Endodermal cell (in vitro differentiated cells): ENCODE measurements around the gene SMARCE1. TPM values are rescaled to one million over a fixed set of nuclear protein-coding genes. Genes with fewer than 3 reads are reported as not detected.

ENCODE experiments used
- DNase-seq: peaks from one replicate; pipeline ENCODE4 v3.0.0-alpha.2; 2017
- H3K27ac ChIP-seq: 2 replicates; pipeline ENCODE4 v1.5.1; 2013; ENCODE audit warnings: mild to moderate bottlenecking, low read depth, low read length, moderate library complexity
- H3K27me3 ChIP-seq: 2 replicates; pipeline ENCODE4 v1.6.1; 2013; ENCODE audit warnings: mild to moderate bottlenecking, low read length, moderate library complexity; ENCODE audit not compliant: insufficient read depth, control insufficient read depth, poor library complexity, severe bottlenecking
- H3K36me3 ChIP-seq: 2 replicates; pipeline ENCODE4 v1.7.0; 2013; ENCODE audit warnings: mild to moderate bottlenecking, low read length, moderate library complexity; ENCODE audit not compliant: control insufficient read depth, insufficient read depth
- H3K4me1 ChIP-seq: one replicate; pipeline ENCODE4 v1.7.0; 2013; ENCODE audit warnings: low read length; ENCODE audit not compliant: control insufficient read depth, insufficient read depth
- H3K4me3 ChIP-seq: 2 replicates; pipeline ENCODE4 v1.5.1; 2013; ENCODE audit warnings: mild to moderate bottlenecking, low read length, moderate library complexity
- H3K9ac ChIP-seq: 2 replicates; pipeline ENCODE4 v1.6.1; 2013; ENCODE audit warnings: mild to moderate bottlenecking, low read length, moderate library complexity; ENCODE audit not compliant: poor library complexity, severe bottlenecking; ENCODE audit errors: extremely low read depth
- H3K9me3 ChIP-seq: 2 replicates; pipeline ENCODE4 v1.6.1; 2013; ENCODE audit warnings: mild to moderate bottlenecking, low read length, moderate library complexity; ENCODE audit not compliant: control insufficient read depth
- H3K27ac Mint-ChIP-seq: 2 replicates; pipeline ENCODE4 v1.8.0; 2020; ENCODE audit warnings: mixed read lengths
- H3K27me3 Mint-ChIP-seq: 2 replicates; pipeline ENCODE4 v1.8.0; 2021; ENCODE audit warnings: mild to moderate bottlenecking, mixed read lengths; ENCODE audit not compliant: insufficient read depth
- H3K36me3 Mint-ChIP-seq: 2 replicates; pipeline ENCODE4 v1.8.0; 2020; ENCODE audit warnings: low read depth, mixed read lengths
- H3K4me1 Mint-ChIP-seq: 2 replicates; pipeline ENCODE4 v1.8.0; 2020; ENCODE audit warnings: mixed read lengths
- H3K4me3 Mint-ChIP-seq: 2 replicates; pipeline ENCODE4 v1.8.0; 2020; ENCODE audit warnings: mild to moderate bottlenecking, moderate library complexity, mixed read lengths
- H3K9me3 Mint-ChIP-seq: 2 replicates; pipeline ENCODE4 v1.8.0; 2020; ENCODE audit warnings: mild to moderate bottlenecking, mixed read lengths
- CTCF ChIP-seq: fragments of 200-600 bp; sonication (generic); conservative IDR thresholded peaks from 2 replicates; pipeline ENCODE4 v1.5.0; 2021; ENCODE audit warnings: antibody characterized with exemption, mild to moderate bottlenecking
- WGBS, 2 experiments: methylation state at CpG; one replicate each; pipeline versions ENCODE4 v1.1.5 to v1.1.7; 2013; ENCODE audit warnings: missing lambda C conversion rate in 2 of 2, mixed read lengths in 1 of 2; ENCODE audit not compliant: insufficient coverage in 1 of 2, insufficient read length in 1 of 2; 5-methylcytosine and 5-hydroxymethylcytosine counted together
- total RNA-seq, 2 donors: library from RNA; stranded (reverse); fragmentation: NEBNext Ultra II Directional in 1 of 2; extraction: Animal tissue kit (Norgen Biotek cat#: 25700) in 1 of 2; gene quantifications; 2 replicates in 1 of 2; 3 replicates in 1 of 2; pipeline ENCODE4 v1.2.1, GENCODE V29; 2021

SMARCE1 gene
- total RNA-seq, 2 donors from 2014 or later = 156 to 191 TPM

DNA sequence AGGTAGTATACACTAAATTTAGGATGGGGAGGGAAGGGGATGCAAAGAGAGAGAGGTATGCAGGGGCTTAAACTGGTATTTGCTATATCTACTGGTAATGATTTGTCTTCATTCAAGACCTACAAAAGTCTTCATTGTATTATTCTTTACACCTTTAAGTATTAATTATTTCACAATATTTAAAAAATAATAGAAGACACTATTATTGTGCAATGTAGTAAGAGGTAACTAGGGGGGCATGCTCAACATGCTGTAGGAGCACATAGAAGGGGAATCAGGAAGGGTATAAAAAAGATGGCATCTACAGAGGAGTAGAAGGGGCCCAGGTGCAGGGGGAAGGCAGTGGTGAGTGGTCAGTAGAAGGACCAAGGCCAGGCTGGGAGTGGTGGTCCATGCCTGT is 67.5 kb downstream of the SMARCE1 start:
- peaks cover 20% of the 10 kb centered on the region for H3K27me3 Mint-ChIP-seq
- TF ChIP-seq CTCF = no peak
- no peak overlapping the region for H3K27ac Mint-ChIP-seq
- H3K4me1 ChIP-seq = no peaks in the 10 kb centered on the region
- no peak overlapping the region for H3K27ac ChIP-seq
- no peak overlapping the region for H3K9ac ChIP-seq
- no peak overlapping the region for H3K4me3 Mint-ChIP-seq
- no peaks in the 10 kb centered on the region for H3K36me3 ChIP-seq
- peaks cover 8% of the 10 kb centered on the region for H3K9me3 ChIP-seq
- peaks cover 13% of the 10 kb centered on the region for H3K9me3 Mint-ChIP-seq
- H3K4me1 Mint-ChIP-seq = no peaks in the 10 kb centered on the region
- H3K4me3 ChIP-seq = no peak overlapping the region
- H3K27me3 ChIP-seq = no peaks in the 10 kb centered on the region
- no peak for DNase-seq
- H3K36me3 Mint-ChIP-seq = no peaks in the 10 kb centered on the region

GRCh38 chr17:40579471-40579870 is 68.1 kb downstream of the SMARCE1 start:
- 94 to 100% methylated on average over 3 of the region's 3 CpGs for WGBS, 2 experiments
- Mint-ChIP-seq H3K4me3 (no peak overlapping the region), H3K27me3 (peaks cover 26% of the 10 kb centered on the region), H3K27ac (no peak overlapping the region), H3K36me3 (no peaks in the 10 kb centered on the region), H3K9me3 (peaks cover 13% of the 10 kb centered on the region), H3K4me1 (no peaks in the 10 kb centered on the region)
- Histone ChIP-seq H3K4me3 (no peak overlapping the region), H3K4me1 (no peaks in the 10 kb centered on the region), H3K27me3 (no peaks in the 10 kb centered on the region), H3K27ac (no peak overlapping the region), H3K9ac (no peak overlapping the region), H3K36me3 (no peaks in the 10 kb centered on the region), H3K9me3 (peaks cover 7% of the 10 kb centered on the region)
- TF ChIP-seq CTCF = no peak
- no peak for DNase-seq

- Histone ChIP-seq H3K4me3 (no peak overlapping the region), H3K9ac (no peak overlapping the region), H3K36me3 (no peaks in the 10 kb centered on the region), H3K9me3 (peaks cover 12% of the 10 kb centered on the region), H3K27ac (no peak overlapping the region), H3K4me1 (no peaks in the 10 kb centered on the region), H3K27me3 (no peaks in the 10 kb centered on the region)
- peak; percentile 23 for DNase-seq
- H3K36me3 Mint-ChIP-seq = no peaks in the 10 kb centered on the region
- whole genome bisulfite sequencing, 2 experiments = 93% methylated on average over 2 to 5 of the region's 5 CpGs
- H3K4me3 Mint-ChIP-seq = no peak overlapping the region
- peaks cover 24% of the 10 kb centered on the region for H3K27me3 Mint-ChIP-seq
- no peaks in the 10 kb centered on the region for H3K4me1 Mint-ChIP-seq
- H3K9me3 Mint-ChIP-seq = peaks cover 7% of the 10 kb centered on the region
- H3K27ac Mint-ChIP-seq = no peak overlapping the region
- no peak for TF ChIP-seq CTCF
These were observed 70.0 kb downstream of the SMARCE1 start for GRCh38 chr17:40577611-40578065.
